SK-N-SH (cell line): ENCODE results near the gene EIF2D. TPM values are rescaled to one million over a fixed set of nuclear protein-coding genes. Genes with fewer than 3 reads are reported as not detected.

Source experiments
- CTCF ChIA-PET: fragments of 300-600, 350-600 bp; formaldehyde crosslinking; extraction: SDS; loops from one replicate; lab custom pipeline; 2021; lab: Yijun Ruan, JAX
- POLR2A ChIA-PET: fragments of 350-600 bp; sonication (Branson Sonifier 250); formaldehyde crosslinking; extraction: SDS; loops from one replicate; lab custom pipeline; 2020; ENCODE audit warnings: antibody characterized with exemption, inconsistent platforms; lab: Yijun Ruan, JAX
- DNase-seq: peaks from one replicate; pipeline ENCODE4 v3.0.0; 2012
- H2AFZ ChIP-seq: fragments of 200-600 bp; sonication (generic); 2 replicates; pipeline ENCODE4 v1.8.1; 2016; ENCODE audit warnings: antibody characterized with exemption, mild to moderate bottlenecking, low read depth
- H3F3A ChIP-seq: fragments of 200-600 bp; sonication (generic); replicated peaks from 2 replicates; pipeline ENCODE3; 2016; ENCODE audit warnings: antibody characterized with exemption, mild to moderate bottlenecking; ENCODE audit not compliant: insufficient read depth
- H3K27ac ChIP-seq, 2 experiments: fragments of 200-500 bp in 1 of 2; fragments of 200-600 bp in 1 of 2; sonication (Bioruptor generic) in 1 of 2; sonication (generic), shearing (Covaris generic) in 1 of 2; 2 replicates each; pipeline versions ENCODE4 v1.5.1 to v1.6.1; 2014 to 2016; ENCODE audit warnings: low read depth in 2 of 2, inconsistent platforms in 1 of 2, low read length in 1 of 2, mild to moderate bottlenecking in 1 of 2, mixed read lengths in 1 of 2
- H3K27me3 ChIP-seq: fragments of 200-600 bp; sonication (generic), shearing (Covaris generic); 2 replicates; pipeline ENCODE4 v1.6.1; 2016; ENCODE audit warnings: mixed run types; ENCODE audit not compliant: insufficient read depth
- H3K36me3 ChIP-seq, 2 experiments: fragments of 200-500 bp in 1 of 2; fragments of 200-600 bp in 1 of 2; sonication (Bioruptor generic) in 1 of 2; sonication (generic) in 1 of 2; replicated peaks in 1 of 2; 2 replicates each; pipeline versions ENCODE3 to v1.5.1; 2014 to 2016; ENCODE audit warnings: low read length in 1 of 2, mild to moderate bottlenecking in 1 of 2; ENCODE audit not compliant: insufficient read depth in 2 of 2, control insufficient read depth in 1 of 2
- H3K4me1 ChIP-seq, 2 experiments: fragments of 200-500 bp in 1 of 2; fragments of 200-600 bp in 1 of 2; sonication (Bioruptor generic) in 1 of 2; sonication (generic), shearing (Covaris generic) in 1 of 2; 2 replicates each; pipeline versions ENCODE4 v1.5.1 to v1.6.1; 2014 to 2016; ENCODE audit warnings: low read depth in 1 of 2, low read length in 1 of 2, mixed run types in 1 of 2; ENCODE audit not compliant: insufficient read depth in 2 of 2, control insufficient read depth in 1 of 2
- H3K4me2 ChIP-seq: fragments of 200-600 bp; sonication (generic), shearing (Covaris generic); 2 replicates; pipeline ENCODE4 v1.6.1; 2017; ENCODE audit warnings: mixed run types
- H3K4me3 ChIP-seq, 2 experiments: fragments of 200-500 bp in 1 of 2; fragments of 200-600 bp in 1 of 2; sonication (Bioruptor generic) in 1 of 2; sonication (generic), shearing (Covaris generic) in 1 of 2; 2 replicates each; pipeline versions ENCODE4 v1.5.1 to v1.8.1; 2014 to 2016; ENCODE audit warnings: low read depth in 2 of 2, inconsistent platforms in 1 of 2, low read length in 1 of 2, mild to moderate bottlenecking in 1 of 2, mixed read lengths in 1 of 2, moderate library complexity in 1 of 2
- H3K79me2 ChIP-seq: fragments of 200-600 bp; sonication (generic); 2 replicates; pipeline ENCODE4 v1.8.1; 2017; ENCODE audit warnings: mild to moderate bottlenecking; ENCODE audit not compliant: insufficient read depth
- H3K9ac ChIP-seq: fragments of 200-600 bp; sonication (generic); 2 replicates; pipeline ENCODE4 v1.6.1; 2017; ENCODE audit warnings: mixed run types
- H3K9me2 ChIP-seq: fragments of 200-600 bp; sonication (generic); 2 replicates; pipeline ENCODE4 v1.6.1; 2017; ENCODE audit warnings: mixed run types
- H3K9me3 ChIP-seq: fragments of 200-600 bp; sonication (generic); 2 replicates; pipeline ENCODE4 v1.6.1; 2017; ENCODE audit warnings: mixed run types, mild to moderate bottlenecking, moderate library complexity
- H4K20me1 ChIP-seq: fragments of 200-600 bp; sonication (generic); 2 replicates; pipeline ENCODE4 v1.6.1; 2017; ENCODE audit warnings: mild to moderate bottlenecking, mixed run types; ENCODE audit not compliant: insufficient read depth
- CHD2 ChIP-seq: fragments of 150-350 bp; IDR thresholded peaks from 2 replicates; pipeline ENCODE4 v1.6.1; 2018; ENCODE audit warnings: low read length; ENCODE audit not compliant: partially characterized antibody
- ELF1 ChIP-seq: IDR thresholded peaks from 2 replicates; pipeline ENCODE4 v1.4.0; 2012
- EP300 ChIP-seq, 2 experiments: IDR thresholded peaks; 2 replicates each; pipeline versions ENCODE4 v1.4.0 to v1.6.1; 2012; ENCODE audit warnings: borderline replicate concordance in 1 of 2, low read depth in 1 of 2, low read length in 1 of 2
- EZH2phosphoT487 ChIP-seq: fragments of 200-600 bp; sonication (generic); IDR thresholded peaks from 2 replicates; pipeline ENCODE4 v1.6.1; 2017; ENCODE audit warnings: low read depth, mixed run types, mild to moderate bottlenecking, antibody characterized with exemption, moderate library complexity, borderline replicate concordance
- FOXJ3 ChIP-seq: sonication (generic); formaldehyde crosslinking; IDR thresholded peaks from 2 replicates; pipeline ENCODE4 v1.5.1; 2020; ENCODE audit warnings: mild to moderate bottlenecking, missing genetic modification reagents
- FOXM1 ChIP-seq: IDR thresholded peaks from 2 replicates; pipeline ENCODE4 v1.4.0; 2012; ENCODE audit warnings: low read depth, mild to moderate bottlenecking
- GATA2 ChIP-seq: sonication (generic); formaldehyde crosslinking; IDR thresholded peaks from 2 replicates; pipeline ENCODE4 v1.5.0; 2020; ENCODE audit warnings: mild to moderate bottlenecking, missing genetic modification reagents
- JUND ChIP-seq: IDR thresholded peaks from 2 replicates; pipeline ENCODE4 v1.4.0; 2012
- MEF2A ChIP-seq: IDR thresholded peaks from 2 replicates; pipeline ENCODE4 v1.4.0; 2012; ENCODE audit warnings: low read depth, borderline replicate concordance
- MXI1 ChIP-seq: IDR thresholded peaks from 2 replicates; pipeline ENCODE4 v1.6.1; 2012; ENCODE audit warnings: mild to moderate bottlenecking, low read depth, low read length, improper control_type of control experiment
- NFIC ChIP-seq: IDR thresholded peaks from 2 replicates; pipeline ENCODE4 v1.4.0; 2012; ENCODE audit warnings: borderline replicate concordance
- NRF1 ChIP-seq: IDR thresholded peaks from 2 replicates; pipeline ENCODE4 v1.6.1; 2012; ENCODE audit warnings: low read depth, mild to moderate bottlenecking, low read length
- POLR2AphosphoS5 ChIP-seq: IDR thresholded peaks from 2 replicates; pipeline ENCODE4 v1.6.1; 2012; ENCODE audit warnings: low read depth, low read length
- RAD21 ChIP-seq: IDR thresholded peaks from 2 replicates; pipeline ENCODE4 v1.6.1; 2012; ENCODE audit warnings: mild to moderate bottlenecking, low read length
- RCOR1 ChIP-seq: fragments of 150-350 bp; IDR thresholded peaks from 2 replicates; pipeline ENCODE4 v1.6.1; 2017; ENCODE audit warnings: antibody characterized with exemption, low read length
- RFX5 ChIP-seq: IDR thresholded peaks from 2 replicates; pipeline ENCODE4 v1.6.1; 2012; ENCODE audit warnings: mild to moderate bottlenecking, improper control_type of control experiment, low read length
- SIN3A ChIP-seq: IDR thresholded peaks from 2 replicates; pipeline ENCODE4 v1.6.1; 2012; ENCODE audit warnings: low read depth, mild to moderate bottlenecking, low read length, moderate library complexity, borderline replicate concordance
- SMC3 ChIP-seq: IDR thresholded peaks from 2 replicates; pipeline ENCODE4 v1.6.1; 2012; ENCODE audit warnings: low read depth, low read length, improper control_type of control experiment
- TCF12 ChIP-seq: IDR thresholded peaks from 2 replicates; pipeline ENCODE4 v1.4.0; 2012
- WGBS: methylation state at CpG from one replicate; pipeline ENCODE4 v1.1.6; 2017; ENCODE audit warnings: low lambda C conversion rate; 5-methylcytosine and 5-hydroxymethylcytosine counted together
- polyA plus RNA-seq, 3 experiments: library from polyadenylated mRNA; depleted of rRNA; stranded (reverse); fragments of >200 nt; gene quantifications; 2 replicates each; pipeline ENCODE4 v1.2.3, GENCODE V29; 2012
- TF ChIP-seq, protein P1 (sequence below): IDR thresholded peaks from 2 replicates; pipeline ENCODE4 v1.4.0; 2012; ENCODE audit warnings: low read depth, borderline replicate concordance
- TF ChIP-seq, protein P2 (sequence below): fragments of 150-350 bp; IDR thresholded peaks from 2 replicates; pipeline ENCODE4 v1.6.1; 2017; ENCODE audit warnings: antibody characterized with exemption, low read length, low read depth, borderline replicate concordance
- TF ChIP-seq, protein P3 (sequence below): IDR thresholded peaks from 2 replicates; pipeline ENCODE4 v1.4.0; 2012; ENCODE audit warnings: low read depth, borderline replicate concordance

EIF2D gene, protein sequence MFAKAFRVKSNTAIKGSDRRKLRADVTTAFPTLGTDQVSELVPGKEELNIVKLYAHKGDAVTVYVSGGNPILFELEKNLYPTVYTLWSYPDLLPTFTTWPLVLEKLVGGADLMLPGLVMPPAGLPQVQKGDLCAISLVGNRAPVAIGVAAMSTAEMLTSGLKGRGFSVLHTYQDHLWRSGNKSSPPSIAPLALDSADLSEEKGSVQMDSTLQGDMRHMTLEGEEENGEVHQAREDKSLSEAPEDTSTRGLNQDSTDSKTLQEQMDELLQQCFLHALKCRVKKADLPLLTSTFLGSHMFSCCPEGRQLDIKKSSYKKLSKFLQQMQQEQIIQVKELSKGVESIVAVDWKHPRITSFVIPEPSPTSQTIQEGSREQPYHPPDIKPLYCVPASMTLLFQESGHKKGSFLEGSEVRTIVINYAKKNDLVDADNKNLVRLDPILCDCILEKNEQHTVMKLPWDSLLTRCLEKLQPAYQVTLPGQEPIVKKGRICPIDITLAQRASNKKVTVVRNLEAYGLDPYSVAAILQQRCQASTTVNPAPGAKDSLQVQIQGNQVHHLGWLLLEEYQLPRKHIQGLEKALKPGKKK
- 59.5 and 83.2 TPM in 2 replicates for polyA plus RNA-seq (2012; rRNA removed)
- polyA plus RNA-seq (2012; cell fraction: cytosol; rRNA removed), result 55.4 and 68.8 TPM in 2 replicates
- polyA plus RNA-seq (2012; cell fraction: nucleus; rRNA removed), result 77.6 and 111 TPM in 2 replicates

- WGBS, result 5% methylated on average over 40 of the region's 48 CpGs
- Histone ChIP-seq H3K4me1 (peaks cover 0 to 8% of the 10 kb centered on the region in 2 experiments; a peak in 2 of 4 replicates), H3K36me3 (peaks cover 4 to 20% of the 10 kb centered on the region in 2 experiments), H2AFZ (peak within 1 kb of the TSS; percentile 98), H3K27ac (peak within 1 kb of the TSS; percentile 83 to 90), H4K20me1 (no peaks in the 10 kb centered on the region), H3K9ac (peak within 1 kb of the TSS; percentile 97), H3K9me3 (no peaks in the 10 kb centered on the region), H3K27me3 (no peaks in the 10 kb centered on the region), H3K4me2 (peak within 1 kb of the TSS; percentile 89), H3F3A (peaks cover 10% of the 10 kb centered on the region), H3K4me3 (peak within 1 kb of the TSS; percentile 81 to 94), H3K79me2 (peaks cover 22% of the 10 kb centered on the region), H3K9me2 (no peaks in the 10 kb centered on the region)
- CTCF ChIA-PET, result interaction anchor here (0.6 to 10.2 kb wide), 41 partner anchors 9 to 369 kb away, joined by 3 to 109 read pairs (median 4); partner anchors contain the start of genes DYRK3 and RASSF5
- peak; percentile 100 for DNase-seq
- POLR2A ChIA-PET, result interaction anchor here (0.9 to 2.0 kb wide), 4 partner anchors 19 to 157 kb away, joined by 3 to 12 read pairs (median 6); partner anchors contain the start of genes DYRK3 and MAPKAPK2
- TF ChIP-seq ELF1 (peak; percentile 42; the same call in 1 of the 2 replicates), POLR2AphosphoS5 (peak; percentile 91), FOXM1 (0 out of 2 replicates have a peak, but pooled peaks have one; percentile 18), TCF12 (peak; percentile 44; the same call in 1 of the 2 replicates), GATA2 (CRISPR knock-in tag) (no peak), JUND (no peak), NFIC (no peak; the same call in none of the 2 replicates), EP300 (IDR thresholded peaks at IDR 0.05; ENCODE audit: borderline replicate concordance in 1 of 2, low read depth in 1 of 2, low read length in 1 of 2) (peak in 1 of 2 experiments; percentile 44; a peak in 1 of 4 replicates), RFX5 (0 out of 2 replicates have a peak, but pooled peaks have one; percentile 20), FOXJ3 (CRISPR knock-in tag) (peak; percentile 51; the same call in 1 of the 2 replicates), CHD2 (peak; percentile 94), MEF2A (no peak), MXI1 (peak; percentile 93), NRF1 (peak; percentile 96), EZH2phosphoT487 (no peak), RCOR1 (no peak; the same call in 1 of the 2 replicates), SMC3 (peak; percentile 20), SIN3A (peak; percentile 93; the same call in 1 of the 2 replicates), RAD21 (no peak)
- TF ChIP-seq, protein P1, sequence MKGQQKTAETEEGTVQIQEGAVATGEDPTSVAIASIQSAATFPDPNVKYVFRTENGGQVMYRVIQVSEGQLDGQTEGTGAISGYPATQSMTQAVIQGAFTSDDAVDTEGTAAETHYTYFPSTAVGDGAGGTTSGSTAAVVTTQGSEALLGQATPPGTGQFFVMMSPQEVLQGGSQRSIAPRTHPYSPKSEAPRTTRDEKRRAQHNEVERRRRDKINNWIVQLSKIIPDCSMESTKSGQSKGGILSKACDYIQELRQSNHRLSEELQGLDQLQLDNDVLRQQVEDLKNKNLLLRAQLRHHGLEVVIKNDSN, result peak; percentile 59
- TF ChIP-seq, protein P2, sequence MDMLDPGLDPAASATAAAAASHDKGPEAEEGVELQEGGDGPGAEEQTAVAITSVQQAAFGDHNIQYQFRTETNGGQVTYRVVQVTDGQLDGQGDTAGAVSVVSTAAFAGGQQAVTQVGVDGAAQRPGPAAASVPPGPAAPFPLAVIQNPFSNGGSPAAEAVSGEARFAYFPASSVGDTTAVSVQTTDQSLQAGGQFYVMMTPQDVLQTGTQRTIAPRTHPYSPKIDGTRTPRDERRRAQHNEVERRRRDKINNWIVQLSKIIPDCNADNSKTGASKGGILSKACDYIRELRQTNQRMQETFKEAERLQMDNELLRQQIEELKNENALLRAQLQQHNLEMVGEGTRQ, result no peak
- TF ChIP-seq, protein P3, sequence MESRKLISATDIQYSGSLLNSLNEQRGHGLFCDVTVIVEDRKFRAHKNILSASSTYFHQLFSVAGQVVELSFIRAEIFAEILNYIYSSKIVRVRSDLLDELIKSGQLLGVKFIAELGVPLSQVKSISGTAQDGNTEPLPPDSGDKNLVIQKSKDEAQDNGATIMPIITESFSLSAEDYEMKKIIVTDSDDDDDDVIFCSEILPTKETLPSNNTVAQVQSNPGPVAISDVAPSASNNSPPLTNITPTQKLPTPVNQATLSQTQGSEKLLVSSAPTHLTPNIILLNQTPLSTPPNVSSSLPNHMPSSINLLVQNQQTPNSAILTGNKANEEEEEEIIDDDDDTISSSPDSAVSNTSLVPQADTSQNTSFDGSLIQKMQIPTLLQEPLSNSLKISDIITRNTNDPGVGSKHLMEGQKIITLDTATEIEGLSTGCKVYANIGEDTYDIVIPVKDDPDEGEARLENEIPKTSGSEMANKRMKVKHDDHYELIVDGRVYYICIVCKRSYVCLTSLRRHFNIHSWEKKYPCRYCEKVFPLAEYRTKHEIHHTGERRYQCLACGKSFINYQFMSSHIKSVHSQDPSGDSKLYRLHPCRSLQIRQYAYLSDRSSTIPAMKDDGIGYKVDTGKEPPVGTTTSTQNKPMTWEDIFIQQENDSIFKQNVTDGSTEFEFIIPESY, result no peak; the same call in 1 of the 2 replicates
These were observed at the start of gene EIF2D for GRCh38 chr1:206612129-206612876. EIF2D (minus strand) TSS chr1:206612465; CDS start chr1:206612342, 123 bp downstream.
